NCI-H2107 treated with DMSO at 0.1 percent for 48 hours (cell line): ENCODE measurements around the gene SSH3.
A peak's percentile ranks its signal among the peaks of the same experiment; 100 is the strongest.

Experiments used
- DNase-seq: peaks from one replicate; lab custom pipeline; 2025; ENCODE audit not compliant: unreplicated experiment; lab: John Stamatoyannopoulos, UW

SSH3 gene

GRCh38 chr11:67344264-67344663, 40.9 kb downstream of the SSH3 start:
- DNase-seq: no peak

- no peak for DNase-seq
Observed at GRCh38 chr11:67345247-67345919, 42.1 kb downstream of the SSH3 start.

- DNase-seq: no peak
Observed at GRCh38 chr11:67345920-67346819, 42.8 kb downstream of the SSH3 start.

GRCh38 chr11:67347964-67348749, 44.8 kb downstream of the SSH3 start:
- no peak for DNase-seq

GRCh38 chr11:67349036-67349435, 45.7 kb downstream of the SSH3 start:
- DNase-seq: no peak

GRCh38 chr11:67349457-67349856, 46.1 kb downstream of the SSH3 start:
- no peak for DNase-seq

- no peak for DNase-seq
Observed at GRCh38 chr11:67349928-67350465, 46.7 kb downstream of the SSH3 start.

GRCh38 chr11:67351275-67352005, 48.1 kb downstream of the SSH3 start:
- DNase-seq: peak; percentile 53

GRCh38 chr11:67352546-67353316, 49.4 kb downstream of the SSH3 start:
- DNase-seq: no peak

- peak; percentile 79 for DNase-seq
Observed at GRCh38 chr11:67353317-67354074, 50.2 kb downstream of the SSH3 start, which contains the start of gene POLD4. POLD4 (minus strand) TSS chr11:67353546; CDS start chr11:67353399, 147 bp downstream.

- DNase-seq: no peak
Observed at GRCh38 chr11:67354075-67355022, 51.0 kb downstream of the SSH3 start.

GRCh38 chr11:67355023-67355793, 51.9 kb downstream of the SSH3 start:
- no peak for DNase-seq

GRCh38 chr11:67355794-67356386, 52.6 kb downstream of the SSH3 start:
- no peak for DNase-seq

GRCh38 chr11:67356387-67356863, 53.1 kb downstream of the SSH3 start:
- no peak for DNase-seq

- peak; percentile 18 for DNase-seq
Observed at GRCh38 chr11:67356864-67357561, 53.7 kb downstream of the SSH3 start.
